GM12891 (cell line): ENCODE data around the gene ANXA6.

Experiments
- DNase-seq: peaks from one replicate; pipeline ENCODE4 v3.0.0; 2011; ENCODE audit warnings: low spot score; ENCODE audit not compliant: insufficient read length
- FAIRE-seq: peaks from 2 replicates; lab custom pipeline; 2011; peaks lifted over from hg19 to GRCh38; lab: Jason Lieb, UNC
- PAX5 ChIP-seq: IDR thresholded peaks from 2 replicates; pipeline ENCODE4 v1.6.1; 2011; ENCODE audit warnings: low read length, moderate library complexity, mild to moderate bottlenecking; ENCODE audit not compliant: insufficient read depth, severe bottlenecking
- POLR2A ChIP-seq: IDR thresholded peaks from 2 replicates; pipeline ENCODE4 v1.6.1; 2011; ENCODE audit warnings: low read depth, low read length, control low read depth
- POLR2AphosphoS5 ChIP-seq: IDR thresholded peaks from 2 replicates; pipeline ENCODE4 v1.6.1; 2011; ENCODE audit warnings: low read depth, low read length, control low read depth
- POU2F2 ChIP-seq: IDR thresholded peaks from 2 replicates; pipeline ENCODE4 v1.6.1; 2011; ENCODE audit warnings: low read depth, mild to moderate bottlenecking, control low read depth, low read length, moderate library complexity
- SPI1 ChIP-seq: IDR thresholded peaks from 2 replicates; pipeline ENCODE4 v1.6.1; 2011; ENCODE audit warnings: low read depth, low read length, control low read depth
- TAF1 ChIP-seq: IDR thresholded peaks from 2 replicates; pipeline ENCODE4 v1.6.1; 2011; ENCODE audit warnings: low read depth, low read length, control low read depth

ANXA6 gene

DNA sequence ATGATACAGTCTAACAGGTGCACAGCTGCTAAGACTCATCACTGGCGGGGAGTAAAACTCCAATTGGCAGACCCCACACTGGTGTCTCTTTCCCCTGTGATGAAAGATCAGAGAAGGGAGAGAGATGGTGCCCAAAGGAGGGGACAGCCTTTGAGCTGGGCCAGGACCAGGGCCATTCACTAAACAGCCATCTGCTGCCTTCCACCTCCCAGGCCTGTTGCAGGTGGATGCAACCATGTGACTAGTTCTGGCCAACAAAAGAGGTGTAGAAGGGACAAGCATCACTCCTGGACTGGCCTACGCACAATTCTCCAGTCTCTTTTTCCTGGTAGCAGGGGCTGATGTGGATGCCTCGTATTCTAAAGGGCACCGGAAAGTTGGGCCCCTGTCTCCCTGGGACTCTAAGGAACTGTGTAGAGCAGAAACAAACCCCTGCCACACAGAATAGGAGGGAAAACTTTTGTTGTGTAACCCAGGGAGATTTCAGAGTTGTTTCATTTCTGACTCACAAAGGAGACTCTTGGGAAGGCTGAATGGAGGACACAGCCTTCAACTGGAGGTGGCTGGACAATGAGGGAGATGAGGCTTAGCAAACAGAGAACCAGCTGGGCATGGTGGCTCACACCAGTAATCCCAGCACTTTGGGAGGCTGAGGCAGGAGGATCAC lies 103.7 kb downstream of the ANXA6 start:
- TF ChIP-seq SPI1: no peak
- no peak for TF ChIP-seq POU2F2
- no peak for TF ChIP-seq POLR2A
- no peak for TF ChIP-seq TAF1
- DNase-seq (no peak), FAIRE-seq (no peak)

GRCh38 chr5:151052836-151053235 lies 104.7 kb downstream of the ANXA6 start:
- FAIRE-seq: no peak
- TF ChIP-seq TAF1 (no peak), POLR2AphosphoS5 (no peak), PAX5 (no peak), SPI1 (no peak), POU2F2 (no peak), POLR2A (no peak)

GRCh38 chr5:151051931-151052608 lies 105.5 kb downstream of the ANXA6 start:
- no peak for FAIRE-seq
- DNase-seq: no peak
- TF ChIP-seq POLR2AphosphoS5 (no peak), TAF1 (no peak), POU2F2 (no peak), PAX5 (no peak), SPI1 (no peak), POLR2A (no peak)

More at GRCh38 chr5:151052836-151053235, 104.7 kb downstream of the ANXA6 start:
- DNase-seq: no peak

DNA sequence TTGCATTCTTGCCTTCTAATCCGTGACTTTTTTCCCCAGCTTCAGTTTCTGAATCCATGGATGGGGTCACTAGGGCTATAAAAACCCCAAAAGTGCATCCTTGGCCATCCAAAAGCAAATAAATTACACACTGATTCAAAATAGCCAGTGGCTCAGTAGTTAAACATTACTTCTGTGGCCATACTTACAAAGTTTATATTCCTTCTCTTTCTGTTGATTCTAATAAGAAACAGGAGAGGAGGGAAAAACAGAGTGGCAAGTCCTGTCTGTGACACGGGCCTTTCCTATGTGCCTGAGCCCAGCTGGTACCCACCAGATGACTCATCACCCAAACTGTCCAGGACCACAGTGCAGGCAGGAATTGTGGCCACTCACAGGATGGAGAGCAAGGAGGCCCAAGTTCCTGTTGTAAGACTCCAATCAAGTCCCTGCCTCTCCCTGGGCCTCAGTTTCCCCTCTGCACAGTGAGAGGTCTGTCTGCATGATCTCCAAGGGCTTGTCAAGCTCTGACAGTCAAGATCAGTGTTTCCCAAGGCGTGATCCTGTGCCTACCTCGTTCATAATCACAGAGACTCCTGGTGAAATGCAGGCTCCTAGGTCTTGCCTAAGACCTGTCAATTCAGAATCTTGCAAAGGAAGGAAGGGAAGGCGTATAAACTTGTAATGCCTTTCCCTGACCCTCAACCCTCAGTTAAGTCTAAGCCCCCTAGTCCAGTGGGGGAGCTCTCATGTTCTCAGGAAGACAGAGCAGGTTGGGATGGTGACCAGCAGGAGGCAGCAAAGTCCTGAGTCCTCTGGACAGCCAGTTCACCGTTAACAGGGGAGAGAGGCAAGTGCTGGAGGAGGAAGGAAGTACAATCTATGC lies 106.3 kb downstream of the ANXA6 start:
- TF ChIP-seq TAF1 (no peak), SPI1 (peak; percentile 41; the same call in 1 of the 2 replicates), POLR2AphosphoS5 (no peak), POLR2A (no peak), POU2F2 (no peak), PAX5 (no peak)
- peak; percentile 72 for DNase-seq
- peak; percentile 88 for FAIRE-seq
